Calu3 (cell line): ENCODE results near the gene SERPINB3. TPM values are rescaled to one million over a fixed set of nuclear protein-coding genes. Genes with fewer than 3 reads are reported as not detected.

Source experiments
- BruUV-seq: library from RNA; stranded (reverse); fragments of 400-500 nt; replicated peaks from 2 replicates; lab custom pipeline; 2021; lab: Mats Ljungman, UMichigan
- CTCF ChIA-PET: fragments of 300-600 bp; sonication (Branson Sonifier 250); formaldehyde crosslinking; loops from one replicate; lab custom pipeline; 2022; ENCODE audit warnings: antibody characterized with exemption; lab: Charles Lee
- DNase-seq: peaks from one replicate; pipeline ENCODE4 v3.0.0; 2022
- H3K27ac Mint-ChIP-seq: one replicate; pipeline ENCODE4 v1.8.0; 2022; ENCODE audit warnings: mixed read lengths; ENCODE audit not compliant: unreplicated experiment
- H3K27me3 Mint-ChIP-seq: one replicate; pipeline ENCODE4 v1.8.0; 2022; ENCODE audit warnings: mixed read lengths; ENCODE audit not compliant: unreplicated experiment
- H3K36me3 Mint-ChIP-seq: one replicate; pipeline ENCODE4 v1.8.0; 2022; ENCODE audit warnings: mild to moderate bottlenecking, moderate library complexity, mixed read lengths; ENCODE audit not compliant: insufficient read depth, unreplicated experiment
- H3K4me1 Mint-ChIP-seq: one replicate; pipeline ENCODE4 v1.8.0; 2022; ENCODE audit warnings: mild to moderate bottlenecking, low read depth, mixed read lengths; ENCODE audit not compliant: unreplicated experiment
- H3K4me3 Mint-ChIP-seq: one replicate; pipeline ENCODE4 v1.8.0; 2022; ENCODE audit warnings: mild to moderate bottlenecking, low read depth, moderate library complexity, mixed read lengths; ENCODE audit not compliant: unreplicated experiment
- H3K9me3 Mint-ChIP-seq: one replicate; pipeline ENCODE4 v1.8.0; 2022; ENCODE audit warnings: low read depth, mixed read lengths; ENCODE audit not compliant: unreplicated experiment
- intact Hi-C: fragments of 100-400 bp; cut with micrococcal nuclease; formaldehyde crosslinking; loops from one replicate; pipeline ENCODE4 v1.10.0; 2022; ENCODE audit not compliant: unreplicated experiment
- total RNA-seq: library from RNA; stranded (reverse); gene quantifications from 2 replicates; pipeline ENCODE4 v1.2.3, GENCODE V29; 2022
- TF ChIP-seq, protein P1 (sequence below): fragments of 200-600 bp; IDR thresholded peaks from one replicate; pipeline ENCODE4 v1.8.0; 2022; ENCODE audit warnings: antibody characterized with exemption; ENCODE audit not compliant: unreplicated experiment

SERPINB3 gene
- total RNA-seq, 1 experiment from 2014 or later, result 0.68 TPM

DNA sequence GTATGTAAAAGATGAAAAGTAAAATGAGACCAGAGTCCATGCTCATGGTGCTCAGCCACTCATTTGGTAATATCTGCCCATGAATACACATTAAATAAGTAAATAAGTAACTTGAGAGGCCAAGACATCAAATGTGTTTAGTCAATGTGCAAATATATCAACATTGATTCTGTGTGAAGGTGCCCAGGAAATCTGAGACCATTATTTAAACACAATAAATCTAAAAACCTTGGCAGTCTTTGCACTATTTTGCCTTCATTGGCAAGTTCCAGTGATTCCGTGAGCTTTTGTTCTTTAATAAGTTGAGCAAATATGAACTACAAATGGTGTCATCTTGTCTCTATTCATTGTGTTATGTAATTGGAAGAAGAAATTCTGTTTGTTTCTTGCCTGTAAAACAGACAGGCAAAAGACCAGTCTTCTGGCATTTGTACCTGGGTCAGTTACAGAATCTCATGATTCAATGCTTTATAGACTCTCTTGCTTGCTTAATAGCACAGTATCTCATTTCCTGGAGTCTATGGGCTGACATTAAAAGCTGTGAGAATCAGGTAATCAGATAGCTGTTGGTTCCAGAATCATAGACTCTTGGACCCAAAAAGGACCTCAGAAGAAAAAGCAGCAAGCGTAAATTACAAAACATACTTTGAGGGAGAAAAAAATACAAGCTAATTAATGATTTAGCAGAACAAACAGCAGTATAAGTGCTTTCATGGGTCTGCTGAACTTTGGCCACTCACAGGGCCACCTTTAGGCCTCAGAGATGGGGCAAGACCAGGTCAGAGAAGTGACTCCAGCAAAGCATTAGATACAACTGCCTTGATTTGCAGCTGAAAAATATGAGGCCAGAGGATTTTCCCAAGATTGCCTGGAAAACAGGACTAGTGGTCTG is 20.0 kb upstream of the SERPINB3 start:
- Mint-ChIP-seq H3K9me3 (peaks cover 3% of the 10 kb centered on the region), H3K27me3 (no peaks in the 10 kb centered on the region), H3K4me1 (peaks cover 55% of the 10 kb centered on the region), H3K27ac (peak overlapping the region; percentile 91), H3K36me3 (peaks cover 5% of the 10 kb centered on the region), H3K4me3 (peak overlapping the region; percentile 36)
- intact Hi-C loops, result loop anchor here (2.0 to 5.0 kb wide), 2 partner anchors 55 to 161 kb away; no protein-coding TSS in a partner anchor
- BruUV-seq, result TSS peak; percentile 61
- CTCF ChIA-PET, result interaction anchor here (1.7 kb wide), 1 partner anchor 60 kb away, joined by 12 read pairs; no protein-coding TSS in a partner anchor
- TF ChIP-seq, protein P1, sequence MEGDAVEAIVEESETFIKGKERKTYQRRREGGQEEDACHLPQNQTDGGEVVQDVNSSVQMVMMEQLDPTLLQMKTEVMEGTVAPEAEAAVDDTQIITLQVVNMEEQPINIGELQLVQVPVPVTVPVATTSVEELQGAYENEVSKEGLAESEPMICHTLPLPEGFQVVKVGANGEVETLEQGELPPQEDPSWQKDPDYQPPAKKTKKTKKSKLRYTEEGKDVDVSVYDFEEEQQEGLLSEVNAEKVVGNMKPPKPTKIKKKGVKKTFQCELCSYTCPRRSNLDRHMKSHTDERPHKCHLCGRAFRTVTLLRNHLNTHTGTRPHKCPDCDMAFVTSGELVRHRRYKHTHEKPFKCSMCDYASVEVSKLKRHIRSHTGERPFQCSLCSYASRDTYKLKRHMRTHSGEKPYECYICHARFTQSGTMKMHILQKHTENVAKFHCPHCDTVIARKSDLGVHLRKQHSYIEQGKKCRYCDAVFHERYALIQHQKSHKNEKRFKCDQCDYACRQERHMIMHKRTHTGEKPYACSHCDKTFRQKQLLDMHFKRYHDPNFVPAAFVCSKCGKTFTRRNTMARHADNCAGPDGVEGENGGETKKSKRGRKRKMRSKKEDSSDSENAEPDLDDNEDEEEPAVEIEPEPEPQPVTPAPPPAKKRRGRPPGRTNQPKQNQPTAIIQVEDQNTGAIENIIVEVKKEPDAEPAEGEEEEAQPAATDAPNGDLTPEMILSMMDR, result no peak
- DNase-seq, result no peak

DNA sequence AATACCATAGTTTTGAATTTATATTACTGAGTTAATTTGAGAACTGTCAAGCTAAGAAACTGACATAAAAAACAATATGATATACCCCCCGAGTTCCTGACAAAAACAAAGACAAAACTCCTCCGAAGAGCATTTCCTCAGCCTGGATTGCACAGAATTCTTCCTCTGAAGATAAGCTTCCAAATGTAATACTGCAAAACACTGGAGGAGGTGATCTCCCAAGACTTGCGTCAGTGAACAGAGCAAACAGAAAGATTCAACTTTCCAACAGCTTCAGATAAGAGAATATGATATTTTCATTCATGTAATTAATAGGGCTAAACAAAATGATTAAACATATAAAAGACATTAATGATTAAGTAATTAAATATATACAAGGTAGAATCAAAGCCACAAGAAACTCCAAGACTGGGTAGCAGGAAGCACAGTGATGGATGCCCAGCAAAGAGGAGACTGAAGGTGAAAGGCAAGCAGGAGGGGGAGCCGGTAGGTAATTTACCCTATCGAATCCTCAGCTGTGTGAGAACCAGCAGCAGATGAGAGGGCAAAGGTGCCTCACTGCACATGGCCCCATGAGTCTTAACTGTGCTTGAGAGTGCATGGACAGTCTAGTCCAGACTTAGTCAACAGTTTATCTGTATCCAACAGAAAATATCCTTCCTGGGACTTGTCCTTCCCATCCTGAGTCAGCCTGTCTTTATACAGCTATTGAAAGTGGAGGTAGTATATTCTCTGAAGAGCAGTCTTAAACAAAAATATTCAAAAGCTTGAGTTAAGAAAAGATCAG is 18.3 kb upstream of the SERPINB3 start:
- Mint-ChIP-seq H3K27ac (no peak overlapping the region), H3K4me3 (no peak overlapping the region), H3K4me1 (peaks cover 55% of the 10 kb centered on the region), H3K9me3 (peaks cover 3% of the 10 kb centered on the region), H3K36me3 (peaks cover 5% of the 10 kb centered on the region), H3K27me3 (no peaks in the 10 kb centered on the region)
- BruUV-seq, result no TSS peak
- TF ChIP-seq, protein P1, result no peak
- no peak for DNase-seq
- CTCF ChIA-PET, result interaction anchor here (0.7 to 2.1 kb wide), 2 partner anchors 58 to 61 kb away, joined by 3 to 7 read pairs; no protein-coding TSS in a partner anchor
- intact Hi-C loops, result loop anchor here (5.0 kb wide), 2 partner anchors 103 to 162 kb away; no protein-coding TSS in a partner anchor

DNA sequence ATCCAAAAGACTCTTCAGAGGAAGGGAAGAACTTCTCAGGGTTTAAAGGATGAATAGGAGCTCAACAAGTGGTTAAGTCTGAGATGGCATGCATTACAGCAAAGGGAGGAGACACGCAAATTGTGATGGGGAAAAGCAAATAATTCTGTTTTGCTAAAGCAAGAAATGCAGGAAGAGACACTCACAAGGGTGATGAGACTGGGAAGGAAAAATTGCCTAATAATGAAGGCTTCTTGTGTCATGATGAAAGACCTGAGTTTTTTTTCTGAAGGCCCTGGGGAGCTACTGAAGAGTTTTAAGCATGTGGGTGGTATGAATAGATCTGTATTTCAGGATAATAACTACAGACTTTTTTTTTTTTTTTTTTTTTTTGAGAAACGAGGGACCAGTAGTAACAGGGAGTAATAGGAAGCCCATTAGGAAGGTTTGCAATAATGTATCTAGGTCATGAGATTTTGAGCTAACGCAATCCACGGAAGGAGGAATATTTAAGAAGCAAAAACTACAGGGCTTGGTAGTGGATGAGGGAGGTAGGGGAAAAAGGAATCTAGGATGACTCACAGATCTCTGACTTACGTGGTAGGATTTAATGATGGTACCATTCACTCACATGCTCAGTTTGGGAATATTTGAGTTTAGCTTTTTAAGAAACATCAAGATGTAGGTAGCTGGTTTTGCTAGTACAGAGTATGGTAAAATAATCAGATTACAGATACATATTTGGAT is 16.0 kb upstream of the SERPINB3 start:
- Mint-ChIP-seq H3K27me3 (no peaks in the 10 kb centered on the region), H3K4me1 (peaks cover 37% of the 10 kb centered on the region), H3K9me3 (peaks cover 3% of the 10 kb centered on the region), H3K27ac (no peak overlapping the region), H3K4me3 (no peak overlapping the region), H3K36me3 (no peaks in the 10 kb centered on the region)
- DNase-seq, result no peak
- intact Hi-C loops, result loop anchor here (5.0 kb wide), 1 partner anchor 100 kb away; no protein-coding TSS in a partner anchor
- BruUV-seq, result no TSS peak
- CTCF ChIA-PET, result interaction anchor here (0.7 to 0.9 kb wide), 2 partner anchors 64 to 135 kb away, joined by 3 to 4 read pairs; partner anchors contain the start of gene SERPINB12
- TF ChIP-seq, protein P1, result no peak
